Esophagus squamous epithelium (tissue), 4 donors: Measurements from ENCODE around the gene FAM163B.

Experiments
- CTCF ChIP-seq, 6 experiments: fragments of 450-650 bp in 4 of 6; fragments of 200-600 bp in 2 of 6; sonication (generic) in 2 of 6; IDR thresholded peaks; one replicate each; pipeline ENCODE4 v1.5.1; 2016 to 2019; ENCODE audit warnings: antibody characterized with exemption in 6 of 6, mild to moderate bottlenecking in 4 of 6, moderate library complexity in 4 of 6
- POLR2A ChIP-seq, 4 donors: fragments of 450-650 bp; IDR thresholded peaks; one replicate each; pipeline ENCODE4 v1.6.1; 2017; ENCODE audit warnings: antibody characterized with exemption in 4 of 4, mild to moderate bottlenecking in 4 of 4, moderate library complexity in 3 of 4

- no peak for TF ChIP-seq CTCF (IDR thresholded peaks at IDR 0.05)
- no peak for TF ChIP-seq POLR2A (IDR thresholded peaks at IDR 0.05)
Observed at GRCh38 chr9:133653638-133654037, 44.4 kb upstream of the FAM163B start.
